ENCODE measurements around the gene CCDC18.

Gene CCDC18

GRCh38 chr1:93221913-93222312 is 41.4 kb downstream of the CCDC18 start:
- no peaks in the 10 kb centered on the region for H3K9me2 ChIP-seq (replicated peaks; ENCODE audit: control insufficient read depth, low read length)
- H3K36me3 ChIP-seq (ENCODE audit: control insufficient read depth, low read length): peaks cover 85% of the 10 kb centered on the region
- no peaks in the 10 kb centered on the region for H3K27me3 ChIP-seq (ENCODE audit: control insufficient read depth, low read length)
- H3K4me2 ChIP-seq (ENCODE audit: low read length): no peak overlapping the region
- no peaks in the 10 kb centered on the region for H3K9me3 ChIP-seq (ENCODE audit: control insufficient read depth, insufficient read depth, low read length)
- H3K4me1 ChIP-seq (ENCODE audit: control insufficient read depth, low read length): peaks cover 36% of the 10 kb centered on the region
- no peak overlapping the region for H3K27ac ChIP-seq (ENCODE audit: low read depth, low read length)
- H3K4me3 ChIP-seq (ENCODE audit: low read length): no peak overlapping the region
- no peaks in the 10 kb centered on the region for H3K79me2 ChIP-seq (ENCODE audit: control insufficient read depth, low read length)
- no peaks in the 10 kb centered on the region for H4K20me1 ChIP-seq (ENCODE audit: control insufficient read depth, insufficient read depth, low read depth, low read length)
- TF ChIP-seq EZH2phosphoT487 (IDR thresholded peaks at IDR 0.05; ENCODE audit: borderline replicate concordance, low read length): no peak
- TF ChIP-seq, protein P1, sequence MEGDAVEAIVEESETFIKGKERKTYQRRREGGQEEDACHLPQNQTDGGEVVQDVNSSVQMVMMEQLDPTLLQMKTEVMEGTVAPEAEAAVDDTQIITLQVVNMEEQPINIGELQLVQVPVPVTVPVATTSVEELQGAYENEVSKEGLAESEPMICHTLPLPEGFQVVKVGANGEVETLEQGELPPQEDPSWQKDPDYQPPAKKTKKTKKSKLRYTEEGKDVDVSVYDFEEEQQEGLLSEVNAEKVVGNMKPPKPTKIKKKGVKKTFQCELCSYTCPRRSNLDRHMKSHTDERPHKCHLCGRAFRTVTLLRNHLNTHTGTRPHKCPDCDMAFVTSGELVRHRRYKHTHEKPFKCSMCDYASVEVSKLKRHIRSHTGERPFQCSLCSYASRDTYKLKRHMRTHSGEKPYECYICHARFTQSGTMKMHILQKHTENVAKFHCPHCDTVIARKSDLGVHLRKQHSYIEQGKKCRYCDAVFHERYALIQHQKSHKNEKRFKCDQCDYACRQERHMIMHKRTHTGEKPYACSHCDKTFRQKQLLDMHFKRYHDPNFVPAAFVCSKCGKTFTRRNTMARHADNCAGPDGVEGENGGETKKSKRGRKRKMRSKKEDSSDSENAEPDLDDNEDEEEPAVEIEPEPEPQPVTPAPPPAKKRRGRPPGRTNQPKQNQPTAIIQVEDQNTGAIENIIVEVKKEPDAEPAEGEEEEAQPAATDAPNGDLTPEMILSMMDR (IDR thresholded peaks at IDR 0.05; ENCODE audit: low read depth, low read length, poor library complexity, severe bottlenecking): no peak
- H3F3A ChIP-seq (ENCODE audit: control insufficient read depth, insufficient read depth): no peaks in the 10 kb centered on the region

- Histone ChIP-seq H3F3A (ENCODE audit: control insufficient read depth, insufficient read depth) (no peaks in the 10 kb centered on the region), H3K4me3 (ENCODE audit: low read length) (no peak overlapping the region), H3K9me3 (ENCODE audit: control insufficient read depth, insufficient read depth, low read length) (no peaks in the 10 kb centered on the region), H3K4me1 (ENCODE audit: control insufficient read depth, low read length) (peaks cover 36% of the 10 kb centered on the region), H3K27ac (ENCODE audit: low read depth, low read length) (no peak overlapping the region), H3K79me2 (ENCODE audit: control insufficient read depth, low read length) (no peaks in the 10 kb centered on the region), H3K36me3 (ENCODE audit: control insufficient read depth, low read length) (peaks cover 81% of the 10 kb centered on the region), H4K20me1 (ENCODE audit: control insufficient read depth, insufficient read depth, low read depth, low read length) (no peaks in the 10 kb centered on the region), H3K27me3 (ENCODE audit: control insufficient read depth, low read length) (no peaks in the 10 kb centered on the region), H3K9me2 (replicated peaks; ENCODE audit: control insufficient read depth, low read length) (no peaks in the 10 kb centered on the region), H3K4me2 (ENCODE audit: low read length) (no peak overlapping the region)
- TF ChIP-seq, protein P1 (IDR thresholded peaks at IDR 0.05; ENCODE audit: low read depth, low read length, poor library complexity, severe bottlenecking): no peak
- TF ChIP-seq EZH2phosphoT487 (IDR thresholded peaks at IDR 0.05; ENCODE audit: borderline replicate concordance, low read length): no peak
Observed at GRCh38 chr1:93223023-93223675, 42.6 kb downstream of the CCDC18 start.

GRCh38 chr1:93235261-93235660 is 54.7 kb downstream of the CCDC18 start:
- TF ChIP-seq, protein P1 (IDR thresholded peaks at IDR 0.05; ENCODE audit: low read depth, low read length, poor library complexity, severe bottlenecking): no peak
- no peak for TF ChIP-seq EZH2phosphoT487 (IDR thresholded peaks at IDR 0.05; ENCODE audit: borderline replicate concordance, low read length)
- Histone ChIP-seq H3K27ac (ENCODE audit: low read depth, low read length) (no peak overlapping the region), H3K36me3 (ENCODE audit: control insufficient read depth, low read length) (peaks cover 71% of the 10 kb centered on the region), H3K4me2 (ENCODE audit: low read length) (no peak overlapping the region), H3K79me2 (ENCODE audit: control insufficient read depth, low read length) (no peaks in the 10 kb centered on the region), H3K4me1 (ENCODE audit: control insufficient read depth, low read length) (no peaks in the 10 kb centered on the region), H3K9me3 (ENCODE audit: control insufficient read depth, insufficient read depth, low read length) (no peaks in the 10 kb centered on the region), H3K27me3 (ENCODE audit: control insufficient read depth, low read length) (no peaks in the 10 kb centered on the region), H4K20me1 (ENCODE audit: control insufficient read depth, insufficient read depth, low read depth, low read length) (no peaks in the 10 kb centered on the region), H3K9me2 (replicated peaks; ENCODE audit: control insufficient read depth, low read length) (peaks cover 3% of the 10 kb centered on the region), H3K4me3 (ENCODE audit: low read length) (no peak overlapping the region), H3F3A (ENCODE audit: control insufficient read depth, insufficient read depth) (0 out of 2 replicates have a peak, but pooled peaks cover 2% of the 10 kb centered on the region)
